OCI-LY7 (cell line): ENCODE data around the gene RNU1-2.

Experiments
- CTCF ChIP-seq: fragments of 200-600 bp; sonication (generic); conservative IDR thresholded peaks from 2 replicates; pipeline ENCODE4 v1.5.1; 2014; ENCODE audit warnings: mild to moderate bottlenecking, antibody characterized with exemption, low read length, moderate library complexity, mixed read lengths
- EZH2phosphoT487 ChIP-seq: fragments of 200-600 bp; sonication (generic); IDR thresholded peaks from 2 replicates; pipeline ENCODE4 v1.6.1; 2018; ENCODE audit warnings: low read depth, borderline replicate concordance, mild to moderate bottlenecking, mixed run types, antibody characterized with exemption, low read length, moderate library complexity, mixed read lengths

DNA sequence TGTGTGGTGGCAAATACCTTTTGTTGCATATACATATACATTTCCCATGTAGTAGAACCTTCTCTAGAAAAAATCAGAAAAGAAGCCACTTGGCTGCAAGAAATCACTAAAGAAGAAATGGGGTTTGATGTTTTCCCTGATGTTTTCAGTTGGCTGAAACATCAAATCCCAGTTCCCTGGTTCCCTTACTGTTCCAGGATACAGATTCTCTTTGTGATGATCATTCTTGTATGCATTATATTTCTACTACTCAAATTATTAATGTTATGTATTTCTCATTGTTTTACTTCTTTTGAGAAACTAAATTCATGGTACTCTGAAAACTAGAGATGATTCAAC lies 7.6 kb downstream of the RNU1-2 start:
- TF ChIP-seq EZH2phosphoT487: no peak
- no peak for TF ChIP-seq CTCF
